GM23338 (cell line): ENCODE measurements around the gene CHRM5. TPM values are rescaled to one million over a fixed set of nuclear protein-coding genes. Genes with fewer than 3 reads are reported as not detected.

Experiments used
- EZH2 ChIP-seq: fragments of 200-600 bp; sonication (generic); IDR thresholded peaks from one replicate; pipeline ENCODE4 v1.8.0; 2017; ENCODE audit warnings: antibody characterized with exemption, mild to moderate bottlenecking, low read depth; ENCODE audit not compliant: unreplicated experiment
- EZH2phosphoT487 ChIP-seq: fragments of 200-600 bp; sonication (generic); IDR thresholded peaks from one replicate; pipeline ENCODE4 v1.8.1; 2018; ENCODE audit warnings: antibody characterized with exemption; ENCODE audit not compliant: unreplicated experiment
- NANOG ChIP-seq: IDR thresholded peaks from 2 replicates; pipeline ENCODE4 v1.6.1; 2016; ENCODE audit warnings: antibody characterized with exemption, borderline replicate concordance
- REST ChIP-seq: IDR thresholded peaks from one replicate; pipeline ENCODE4 v1.6.1; 2018; ENCODE audit warnings: antibody characterized with exemption; ENCODE audit not compliant: unreplicated experiment
- polyA plus RNA-seq: library from polyadenylated mRNA; unstranded; fragments of >200 nt; fragmentation: Nextera tagmentation; extraction: Ambion mirVana; gene quantifications from 2 replicates; pipeline ENCODE4 v1.2.1, GENCODE V29; 2016
- total RNA-seq: library from RNA; depleted of rRNA; stranded (reverse); fragments of >200 nt; shearing (Covaris generic); gene quantifications from 2 replicates; pipeline ENCODE4 v1.2.3, GENCODE V29; 2014; rRNA removed

Gene CHRM5
- total and polyA plus RNA-seq, 2 experiments from 2014 or later, result not detected

GRCh38 chr15:34116620-34117019, 148.3 kb downstream of the CHRM5 start (continued):
- TF ChIP-seq EZH2phosphoT487 (no peak), NANOG (no peak), REST (no peak), EZH2 (no peak)

Other genes with a start within 250 kb of the CHRM5 start
- gene AVEN, start 70.7 kb downstream of the CHRM5 start, total RNA-seq, result 10.3 and 12.1 TPM in 2 replicates
- 7.7 and 9.3 TPM in 2 replicates for gene AVEN, start 70.7 kb downstream of the CHRM5 start, polyA plus RNA-seq
- 18.3 and 26.2 TPM in 2 replicates for gene EMC7, start 133.4 kb downstream of the CHRM5 start, total RNA-seq
- 50.0 and 55.1 TPM in 2 replicates for gene EMC7, start 133.4 kb downstream of the CHRM5 start, polyA plus RNA-seq
- gene PGBD4, start 133.6 kb downstream of the CHRM5 start, total RNA-seq, result 0.39 and 0.66 TPM in 2 replicates
- 0.50 and 0.61 TPM in 2 replicates for gene PGBD4, start 133.6 kb downstream of the CHRM5 start, polyA plus RNA-seq
- gene KATNBL1, start 241.6 kb downstream of the CHRM5 start, total RNA-seq, result 60.2 and 68.2 TPM in 2 replicates
- gene KATNBL1, start 241.6 kb downstream of the CHRM5 start, polyA plus RNA-seq, result 81.4 and 96.1 TPM in 2 replicates